ENCODE results near the gene C2orf68. TPM values are rescaled to one million over a fixed set of nuclear protein-coding genes. Genes with fewer than 3 reads are reported as not detected.

Gene C2orf68
- total RNA-seq, 1 experiment from 2014 or later, result 69.6 TPM

Other genes starting within 250 kb of the C2orf68 start
- 117 to 139 TPM (median 131 TPM) in 3 replicates for gene CAPG, start 201.7 kb downstream of the C2orf68 start, total RNA-seq (2021)
- 0.50 to 1.2 TPM (median 0.94 TPM) in 3 replicates for gene SH2D6, start 193.4 kb downstream of the C2orf68 start, total RNA-seq (2021)
- gene MAT2A, start 72.9 kb downstream of the C2orf68 start, total RNA-seq (2021), result 208 to 222 TPM (median 208 TPM) in 3 replicates
- 40.9 to 42.9 TPM (median 41.4 TPM) in 3 replicates for gene GGCX, start 50.6 kb downstream of the C2orf68 start, total RNA-seq (2021)
- gene VAMP8, start 34.5 kb downstream of the C2orf68 start, total RNA-seq (2021), result 48.8 to 55.4 TPM (median 52.0 TPM) in 3 replicates
- 6.3 to 7.4 TPM (median 7.0 TPM) in 3 replicates for gene VAMP5, start 27.6 kb downstream of the C2orf68 start, total RNA-seq (2021)
- gene RNF181, start 16.3 kb downstream of the C2orf68 start, total RNA-seq (2021), result 95.4 to 108 TPM (median 102 TPM) in 3 replicates
- 20.9 to 23.1 TPM (median 21.6 TPM) in 3 replicates for gene TMEM150A, start 9.4 kb downstream of the C2orf68 start, total RNA-seq (2021)
- 72.4 to 81.6 TPM (median 75.4 TPM) in 3 replicates for gene USP39, start 4.1 kb upstream of the C2orf68 start, total RNA-seq (2021)
- gene SFTPB, start 56.1 kb upstream of the C2orf68 start, total RNA-seq (2021), result 7.6 to 10.7 TPM (median 9.0 TPM) in 3 replicates
- gene GNLY, start 82.3 kb upstream of the C2orf68 start, total RNA-seq (2021), result 0.44 TPM in 1 of 3 replicates, not detected in the others
- gene ATOH8, start 141.9 kb upstream of the C2orf68 start, total RNA-seq (2021), result 0.23 to 0.81 TPM (median 0.57 TPM) in 3 replicates

Data from WTC11 (cell line).